Measurements from ENCODE around the gene TEFM.
"Not testable (repeated sequence)": the region's sequence is repeated elsewhere in the genome, so short reads cannot be mapped to it uniquely, and the experiment has no call there.

Gene TEFM

GRCh38 chr17:30947796-30948195, 41.8 kb upstream of the TEFM start:
- TF ChIP-seq CTCF (conservative IDR thresholded peaks at IDR 0.05; ENCODE audit: low read depth) = no peak
- CTCF ChIA-PET = interaction anchor here (0.6 kb wide), 1 partner anchor 885 kb away, joined by 3 read pairs; no protein-coding TSS in a partner anchor
- no peak for DNase-seq (ENCODE audit: low spot score)
- no peak overlapping the region for H3K27ac ChIP-seq
- POLR2A ChIA-PET (ENCODE audit: low non-redundant PET) = no interaction called here

DNA sequence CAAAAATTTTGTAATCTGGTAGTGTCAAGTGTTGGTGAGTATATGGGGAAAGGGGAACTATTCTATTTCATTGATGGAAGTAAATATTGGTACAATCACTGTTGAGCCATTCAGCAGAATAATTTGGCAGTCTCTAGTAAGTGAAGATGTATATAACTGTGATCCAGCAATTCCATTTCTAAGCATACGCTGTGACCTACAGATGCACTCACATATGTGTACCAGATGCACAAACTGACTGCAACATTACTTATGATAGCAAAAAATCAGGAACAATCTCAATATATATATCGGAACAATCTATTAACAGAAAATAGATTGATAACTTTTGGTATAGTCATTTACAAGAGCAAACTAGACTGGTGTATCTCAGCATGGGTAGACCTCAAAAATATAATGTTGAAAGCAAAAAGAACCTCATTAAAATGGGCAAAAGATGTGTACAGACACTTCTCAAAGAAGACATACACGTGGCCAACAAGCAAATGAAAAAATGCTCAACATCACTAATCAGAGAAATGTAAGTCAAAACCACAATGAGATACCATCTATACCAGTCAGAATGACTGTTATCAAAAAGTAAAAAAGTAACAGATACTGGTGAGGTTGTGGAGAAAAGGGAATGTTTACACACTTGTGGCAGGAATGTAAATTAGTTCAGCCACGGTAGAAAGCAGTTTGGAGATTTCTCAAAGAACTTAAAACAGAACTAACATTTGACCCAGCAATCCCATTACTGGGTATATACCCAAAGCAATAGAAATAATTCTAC, 36.5 kb upstream of the TEFM start:
- CTCF ChIA-PET = no interaction called here
- DNase-seq (ENCODE audit: low spot score) = no peak
- POLR2A ChIA-PET (ENCODE audit: low non-redundant PET) = no interaction called here
- no peak for TF ChIP-seq CTCF (conservative IDR thresholded peaks at IDR 0.05; ENCODE audit: low read depth)
- H3K27ac ChIP-seq = no peak overlapping the region

DNA sequence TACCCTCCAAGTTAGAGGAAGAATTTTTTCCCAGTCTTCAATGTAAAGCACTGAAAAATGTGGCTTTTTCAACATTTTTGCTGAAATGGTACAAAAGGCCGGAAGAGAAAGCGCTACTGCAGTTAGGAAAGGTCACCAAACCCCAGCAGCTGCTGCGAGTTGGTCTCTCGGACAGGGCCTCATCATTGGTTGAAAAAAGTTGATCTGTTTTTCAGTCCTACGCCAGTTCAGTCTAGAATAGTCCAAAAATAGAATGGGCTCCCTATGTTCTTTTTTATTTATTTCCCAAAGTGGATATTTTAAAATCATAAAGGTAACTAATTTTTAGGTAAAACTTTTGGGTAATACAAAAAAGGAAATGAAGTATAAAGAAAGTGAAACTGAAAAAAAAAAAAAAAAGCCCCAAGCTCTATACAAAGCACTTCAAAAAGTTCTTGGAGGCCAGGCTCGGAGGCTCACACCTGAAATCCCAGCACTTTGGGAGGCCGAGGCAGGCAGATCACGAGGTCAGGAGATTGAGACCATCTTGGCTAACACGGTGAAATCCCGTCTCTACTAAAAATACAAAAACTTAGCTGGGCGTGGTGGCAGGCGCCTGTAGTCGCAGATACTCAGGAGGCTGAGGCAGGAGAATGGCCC, 33.1 kb upstream of the TEFM start:
- H3K27ac ChIP-seq = no peak overlapping the region
- DNase-seq (ENCODE audit: low spot score) = no peak
- no peak for TF ChIP-seq CTCF (conservative IDR thresholded peaks at IDR 0.05; ENCODE audit: low read depth)
- ChIA-PET CTCF (no interaction called here), POLR2A (ENCODE audit: low non-redundant PET) (no interaction called here)

DNA sequence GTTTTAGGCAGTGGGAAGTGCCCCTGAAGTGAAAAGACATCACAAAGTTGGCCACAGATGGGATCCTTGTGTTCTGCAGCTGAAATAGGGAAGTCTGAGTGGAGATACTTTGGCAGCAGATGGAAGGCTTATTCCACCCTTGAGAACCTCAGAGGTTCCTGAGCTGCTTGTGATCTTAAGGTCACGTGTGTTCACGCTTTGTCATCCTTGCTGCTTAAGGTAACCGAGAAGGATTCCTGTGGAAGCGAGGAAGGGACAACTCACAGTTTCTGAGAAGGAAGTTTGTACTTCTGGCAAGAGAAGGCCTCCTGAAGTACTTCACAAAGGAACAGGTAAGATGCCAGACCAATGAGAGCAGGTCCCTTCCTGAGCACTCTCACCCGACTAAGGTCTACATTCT, 27.9 kb upstream of the TEFM start:
- H3K27ac ChIP-seq = no peak overlapping the region
- no peak for DNase-seq (ENCODE audit: low spot score)
- no peak for TF ChIP-seq CTCF (conservative IDR thresholded peaks at IDR 0.05; ENCODE audit: low read depth)
- CTCF ChIA-PET = interaction anchor here (0.9 kb wide), 1 partner anchor 109 kb away, joined by 6 read pairs; no protein-coding TSS in a partner anchor
- POLR2A ChIA-PET (ENCODE audit: low non-redundant PET) = no interaction called here

- POLR2A ChIA-PET (ENCODE audit: low non-redundant PET); H3K27ac ChIP-seq; DNase-seq (ENCODE audit: low spot score): not testable (repeated sequence)
- CTCF ChIA-PET = interaction anchor here (0.6 kb wide), 1 partner anchor 311 kb away, joined by 4 read pairs; no protein-coding TSS in a partner anchor
Measured at GRCh38 chr17:30931582-30931981, 25.5 kb upstream of the TEFM start.

DNA sequence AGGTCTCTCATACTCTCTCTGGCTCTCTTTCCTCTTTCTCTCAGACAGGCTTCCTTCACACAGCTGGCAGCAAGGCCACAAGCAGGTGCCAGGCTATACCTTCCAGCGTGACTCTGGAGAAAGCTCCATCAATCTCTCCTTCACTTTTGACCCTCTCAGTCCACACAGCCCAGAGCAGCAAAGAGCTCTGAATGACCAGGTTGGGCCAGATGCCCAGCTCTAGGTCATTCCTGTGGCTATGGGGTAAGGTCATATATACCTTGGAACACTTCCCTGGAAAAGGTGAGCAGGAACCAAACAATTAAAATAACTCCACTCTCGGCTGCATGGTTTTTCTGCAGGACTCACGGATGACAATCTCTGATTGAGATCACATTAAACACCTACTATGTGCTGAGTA, 24.5 kb upstream of the TEFM start:
- POLR2A ChIA-PET (ENCODE audit: low non-redundant PET) = no interaction called here
- DNase-seq (ENCODE audit: low spot score) = no peak
- TF ChIP-seq CTCF (conservative IDR thresholded peaks at IDR 0.05; ENCODE audit: low read depth) = no peak
- H3K27ac ChIP-seq = no peak overlapping the region
- CTCF ChIA-PET = interaction anchor here (0.5 kb wide), 1 partner anchor 13 kb away, joined by 3 read pairs; no protein-coding TSS in a partner anchor

GRCh38 chr17:30929861-30930260, 23.8 kb upstream of the TEFM start:
- CTCF ChIA-PET; POLR2A ChIA-PET (ENCODE audit: low non-redundant PET); DNase-seq (ENCODE audit: low spot score); H3K27ac ChIP-seq: not testable (repeated sequence)
